Measurements from ENCODE around the gene LCT. TPM values are rescaled to one million over a fixed set of nuclear protein-coding genes. Genes with fewer than 3 reads are reported as not detected.

Gene LCT
- total RNA-seq, 3 donors from 2014 or later = 0.05 to 0.21 (median 0.10) TPM

DNA sequence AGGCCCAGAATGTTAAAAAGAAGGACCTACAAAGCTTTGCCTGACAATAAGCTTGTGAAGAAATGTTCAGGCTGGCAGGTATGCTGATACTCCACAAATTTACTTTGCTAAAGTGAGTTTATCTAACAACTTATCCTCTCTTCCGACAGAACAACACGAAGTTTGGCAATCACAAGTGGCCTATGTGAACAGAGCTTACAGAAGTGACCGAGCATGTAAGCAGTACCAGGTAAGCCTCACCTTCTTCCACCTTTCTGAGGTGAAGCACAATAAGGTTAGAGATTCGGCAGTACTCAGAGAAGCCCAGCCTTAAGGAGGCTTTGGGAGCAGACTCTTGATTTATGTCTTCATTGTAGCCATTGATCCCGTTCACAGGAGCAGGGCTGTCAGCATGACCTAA, 9.0 kb upstream of the LCT start:
- H3K4me1 Mint-ChIP-seq (ENCODE audit: low read depth) = no peaks in the 10 kb centered on the region
- no peaks in the 10 kb centered on the region for H3K9me3 Mint-ChIP-seq
- peaks cover 50% of the 10 kb centered on the region for H3K36me3 Mint-ChIP-seq (ENCODE audit: insufficient read depth)
- DNase-seq (no peak), ATAC-seq (no peak)
- no peaks in the 10 kb centered on the region for H3K27me3 Mint-ChIP-seq (ENCODE audit: low read depth)
- H3K4me3 Mint-ChIP-seq = no peak overlapping the region

DNA sequence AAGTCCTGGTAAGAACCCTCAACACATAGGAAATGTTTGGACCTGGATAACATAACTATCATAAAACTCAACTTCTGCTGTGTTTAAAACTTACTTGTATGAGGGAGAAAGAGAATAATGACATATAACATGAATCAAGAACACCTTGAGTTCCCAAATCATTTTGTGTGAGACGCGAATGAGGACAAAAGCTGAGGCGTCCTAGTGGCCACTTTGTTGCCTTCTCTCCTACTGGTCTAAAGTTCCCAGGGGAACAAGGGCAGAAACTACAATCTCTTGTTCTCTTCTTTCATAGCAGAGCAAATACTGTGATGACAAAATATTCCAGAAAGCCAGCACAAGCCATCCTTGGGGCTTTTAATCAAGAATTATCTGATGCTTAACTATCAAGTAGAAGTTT, 8.3 kb upstream of the LCT start:
- peaks cover 4% of the 10 kb centered on the region for H3K4me1 Mint-ChIP-seq (ENCODE audit: low read depth)
- no peaks in the 10 kb centered on the region for H3K9me3 Mint-ChIP-seq
- no peaks in the 10 kb centered on the region for H3K27me3 Mint-ChIP-seq (ENCODE audit: low read depth)
- no peak overlapping the region for H3K4me3 Mint-ChIP-seq
- H3K36me3 Mint-ChIP-seq (ENCODE audit: insufficient read depth) = peaks cover 45% of the 10 kb centered on the region
- DNase-seq (no peak), ATAC-seq (no peak)

DNA sequence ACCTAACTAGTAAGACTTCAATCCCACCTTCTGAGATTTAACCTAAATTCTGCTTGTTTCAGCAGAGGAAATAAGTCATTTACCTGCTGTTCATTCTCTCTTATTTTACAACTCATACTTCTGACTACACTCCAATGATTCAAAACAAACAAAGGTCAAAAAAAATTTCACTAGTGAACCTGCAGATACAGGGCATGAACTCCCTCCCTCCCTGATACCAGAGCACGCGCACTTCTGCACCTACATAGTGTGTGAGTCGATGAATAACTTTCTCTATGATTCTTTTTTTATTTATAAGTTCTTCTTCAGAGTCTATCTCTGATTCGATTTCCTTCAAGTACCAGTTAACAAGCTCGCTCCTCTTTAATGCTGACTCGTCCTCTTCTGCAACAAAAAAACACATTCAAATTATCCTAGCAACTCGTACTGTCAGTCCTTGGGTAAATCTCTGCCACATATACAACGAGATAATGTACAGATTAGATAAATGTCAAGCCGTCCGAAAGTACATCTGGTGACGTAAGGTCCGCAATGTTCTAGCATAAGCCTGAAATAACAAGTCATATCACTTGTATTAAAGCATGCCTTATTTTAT, 7.4 kb upstream of the LCT start:
- DNase-seq (no peak), ATAC-seq (no peak)
- Mint-ChIP-seq H3K9me3 (no peaks in the 10 kb centered on the region), H3K4me3 (no peak overlapping the region), H3K4me1 (ENCODE audit: low read depth) (peaks cover 6% of the 10 kb centered on the region), H3K27me3 (ENCODE audit: low read depth) (no peaks in the 10 kb centered on the region), H3K36me3 (ENCODE audit: insufficient read depth) (peaks cover 43% of the 10 kb centered on the region)

DNA sequence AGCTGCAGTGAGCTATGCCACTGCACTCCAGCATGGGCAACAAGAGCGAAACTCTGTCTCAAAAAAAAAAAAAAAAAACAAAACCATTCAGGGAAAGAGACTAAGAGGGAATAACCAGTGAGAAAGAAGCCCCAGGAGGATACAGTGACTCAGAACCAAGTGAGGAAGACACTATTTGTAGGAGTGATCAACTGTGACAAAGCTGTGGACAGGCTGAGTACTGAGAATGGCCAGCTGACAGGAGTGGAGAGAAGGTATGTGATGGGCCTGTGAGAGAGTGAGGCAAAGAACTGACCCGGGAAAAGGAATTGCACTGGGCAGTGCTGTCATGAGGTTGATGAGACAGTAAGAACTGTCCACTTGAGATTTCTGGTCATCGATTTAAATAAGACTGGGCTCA, 6.7 kb upstream of the LCT start:
- Mint-ChIP-seq H3K36me3 (ENCODE audit: insufficient read depth) (peaks cover 39% of the 10 kb centered on the region), H3K4me1 (ENCODE audit: low read depth) (peaks cover 6% of the 10 kb centered on the region), H3K4me3 (no peak overlapping the region), H3K27me3 (ENCODE audit: low read depth) (no peaks in the 10 kb centered on the region), H3K9me3 (no peaks in the 10 kb centered on the region)
- no peak for ATAC-seq
- DNase-seq = no peak

DNA sequence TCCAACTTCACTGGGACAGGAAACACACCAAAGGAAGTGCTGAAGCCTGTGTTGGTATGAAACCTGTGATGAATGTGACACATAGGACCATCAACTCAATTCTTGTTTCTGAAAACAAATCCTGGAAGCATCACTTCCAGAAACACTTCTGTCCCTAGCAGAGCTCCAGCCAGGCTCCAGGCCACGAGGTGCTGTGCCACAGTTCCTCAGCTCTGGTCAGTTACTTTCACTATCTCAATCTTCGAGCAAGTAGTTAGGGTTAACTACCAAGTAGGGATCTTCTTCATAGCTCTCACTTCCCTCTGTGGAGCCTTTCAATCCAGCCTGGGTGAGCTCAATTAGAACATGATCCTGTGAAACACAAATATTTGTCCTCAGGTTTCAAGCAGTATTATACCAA, 3.6 kb upstream of the LCT start:
- H3K4me1 Mint-ChIP-seq (ENCODE audit: low read depth) = peaks cover 7% of the 10 kb centered on the region
- H3K27me3 Mint-ChIP-seq (ENCODE audit: low read depth) = no peaks in the 10 kb centered on the region
- peaks cover 28% of the 10 kb centered on the region for H3K36me3 Mint-ChIP-seq (ENCODE audit: insufficient read depth)
- DNase-seq = no peak
- ATAC-seq = no peak
- H3K9me3 Mint-ChIP-seq = no peaks in the 10 kb centered on the region
- no peak overlapping the region for H3K4me3 Mint-ChIP-seq

DNA sequence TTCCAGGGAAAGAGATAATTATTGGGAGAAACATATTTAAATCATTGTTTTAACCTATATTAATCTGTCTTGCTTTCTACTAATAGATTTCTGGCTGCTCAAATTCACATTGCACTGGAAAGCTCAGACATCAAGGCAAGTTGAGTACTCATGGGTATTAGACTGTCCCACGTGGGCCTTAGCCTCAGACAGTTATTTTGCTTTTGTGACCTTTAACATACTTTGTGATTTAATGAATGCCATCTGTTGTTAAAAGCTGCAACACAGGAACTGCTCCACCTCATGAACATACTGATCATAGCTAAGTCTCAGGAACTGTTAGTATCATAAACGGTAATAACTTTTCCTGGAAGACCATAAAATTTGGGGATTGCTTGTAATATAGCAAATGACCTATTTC, 2.7 kb upstream of the LCT start:
- Mint-ChIP-seq H3K36me3 (ENCODE audit: insufficient read depth) (peaks cover 28% of the 10 kb centered on the region), H3K4me3 (no peak overlapping the region), H3K4me1 (ENCODE audit: low read depth) (peaks cover 7% of the 10 kb centered on the region), H3K27me3 (ENCODE audit: low read depth) (no peaks in the 10 kb centered on the region), H3K9me3 (no peaks in the 10 kb centered on the region)
- ATAC-seq = no peak
- DNase-seq = no peak

DNA sequence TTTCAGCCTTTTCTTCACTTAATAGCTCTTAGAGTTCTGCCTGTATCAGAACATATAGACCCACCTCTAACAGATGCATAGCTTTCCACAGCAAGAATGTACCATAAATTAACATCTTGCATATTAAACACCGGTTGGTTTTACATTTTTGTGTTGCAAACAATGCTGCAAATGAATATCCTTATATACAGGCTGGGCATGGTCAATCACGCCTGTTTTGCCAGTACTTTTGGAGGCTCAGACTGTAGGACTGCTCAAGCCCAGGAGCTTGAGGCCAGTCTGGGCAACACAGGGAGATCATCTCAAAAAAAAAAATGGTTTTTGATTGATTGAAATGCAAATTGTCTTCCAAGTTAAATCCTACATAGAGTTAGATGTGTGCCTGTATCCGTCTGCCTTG, 1.5 kb upstream of the LCT start:
- Mint-ChIP-seq H3K27me3 (ENCODE audit: low read depth) (no peaks in the 10 kb centered on the region), H3K4me3 (no peak overlapping the region), H3K9me3 (no peaks in the 10 kb centered on the region), H3K36me3 (ENCODE audit: insufficient read depth) (peaks cover 17% of the 10 kb centered on the region), H3K4me1 (ENCODE audit: low read depth) (peaks cover 7% of the 10 kb centered on the region)
- DNase-seq = no peak
- ATAC-seq = no peak

DNA sequence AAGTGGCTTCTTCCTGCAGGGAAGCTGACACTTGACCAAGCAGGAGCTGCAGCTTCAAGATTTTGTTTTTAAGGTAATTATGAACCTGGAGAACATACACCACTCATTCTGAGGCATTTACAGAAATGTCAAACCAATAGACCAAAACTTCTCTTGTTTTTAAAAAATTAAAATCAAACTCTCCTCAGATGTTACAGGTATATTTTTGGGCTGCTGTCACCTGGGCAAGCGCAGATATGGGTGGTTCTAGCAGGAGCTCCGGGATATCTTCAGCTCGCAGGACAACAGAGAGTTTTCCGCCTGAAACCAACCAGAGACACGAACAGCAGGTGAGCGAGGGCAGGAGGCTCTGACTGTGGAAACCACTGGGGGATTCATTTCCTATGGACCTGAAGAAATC, 4.1 kb downstream of the LCT start:
- H3K4me3 Mint-ChIP-seq = no peak overlapping the region
- peaks cover 3% of the 10 kb centered on the region for H3K36me3 Mint-ChIP-seq (ENCODE audit: insufficient read depth)
- H3K4me1 Mint-ChIP-seq (ENCODE audit: low read depth) = peaks cover 2% of the 10 kb centered on the region
- H3K27me3 Mint-ChIP-seq (ENCODE audit: low read depth) = no peaks in the 10 kb centered on the region
- ATAC-seq (no peak), DNase-seq (no peak)
- H3K9me3 Mint-ChIP-seq = no peaks in the 10 kb centered on the region

DNA sequence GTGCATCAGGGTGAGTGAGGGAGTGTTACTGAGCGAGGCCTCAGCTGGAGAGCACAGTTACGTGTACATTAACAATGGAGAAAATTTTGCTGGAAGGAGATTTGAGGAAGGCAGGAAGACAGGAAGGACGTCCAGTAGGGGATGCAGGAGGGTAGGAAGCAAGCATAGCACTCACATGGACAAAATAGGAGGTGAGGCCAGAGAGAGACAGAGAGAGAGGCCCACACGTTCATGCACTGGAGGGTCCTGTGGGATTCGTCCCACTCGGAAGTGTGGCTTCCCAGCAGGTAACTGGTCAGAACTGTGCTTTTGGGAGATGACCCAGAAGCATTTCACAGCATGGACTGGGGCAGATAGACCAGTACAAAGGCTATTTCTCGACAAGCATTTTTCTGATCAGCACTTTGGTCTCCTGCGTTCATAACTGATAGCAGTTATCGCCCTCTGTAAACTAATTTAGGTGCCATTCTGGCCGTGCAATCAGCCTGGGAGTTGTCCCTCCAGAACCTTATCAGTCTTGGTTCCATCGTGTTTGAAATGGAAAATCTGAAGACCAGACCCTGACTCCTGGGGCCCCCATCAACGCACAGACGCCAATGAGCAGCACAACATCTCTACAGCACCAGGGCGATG, 5.7 kb downstream of the LCT start:
- peaks cover 2% of the 10 kb centered on the region for H3K4me1 Mint-ChIP-seq (ENCODE audit: low read depth)

DNA sequence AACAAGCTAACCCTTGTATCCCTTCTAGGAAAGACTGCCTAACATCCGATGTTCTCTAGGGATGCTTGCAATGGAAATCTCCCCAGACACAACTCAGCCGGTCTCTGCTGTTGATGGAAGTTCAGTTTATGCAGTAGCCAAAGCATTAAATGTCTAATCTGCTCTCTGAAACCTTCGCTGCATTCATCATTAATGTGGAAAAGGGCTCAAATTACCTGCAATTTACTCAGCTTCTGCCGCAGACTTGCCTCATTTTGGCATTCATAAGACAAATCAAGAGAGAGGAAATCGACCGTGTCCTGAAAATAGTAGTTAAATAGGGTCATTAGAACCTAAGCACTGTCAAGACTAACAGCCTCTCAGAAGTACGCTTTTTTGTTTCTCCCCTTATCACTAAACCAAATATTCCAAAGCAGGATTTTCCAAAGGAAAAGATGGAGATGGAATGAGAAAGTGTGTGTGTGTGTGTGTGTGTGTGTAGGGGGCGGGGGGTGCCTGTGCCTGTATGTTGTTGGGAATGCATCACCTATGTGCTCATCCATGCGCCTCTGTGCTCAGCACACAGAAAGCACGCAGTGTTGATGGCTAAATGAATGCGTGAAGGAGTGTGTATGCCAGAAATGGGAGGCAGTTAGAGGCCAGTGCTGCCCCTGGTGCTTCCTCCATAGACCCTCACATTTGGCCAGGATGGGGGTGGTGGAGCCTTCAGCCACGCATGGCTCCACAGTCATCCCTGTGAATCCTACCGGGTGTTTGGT, 7.4 kb downstream of the LCT start:
- no peak for DNase-seq
- Mint-ChIP-seq H3K4me3 (no peak overlapping the region), H3K27me3 (ENCODE audit: low read depth) (no peaks in the 10 kb centered on the region)

More for the DNA sequence above, 5.7 kb downstream of the LCT start:
- Mint-ChIP-seq H3K4me3 (no peak overlapping the region), H3K9me3 (no peaks in the 10 kb centered on the region), H3K36me3 (ENCODE audit: insufficient read depth) (peaks cover 1% of the 10 kb centered on the region), H3K27me3 (ENCODE audit: low read depth) (no peaks in the 10 kb centered on the region)
- ATAC-seq (no peak), DNase-seq (no peak)

DNA sequence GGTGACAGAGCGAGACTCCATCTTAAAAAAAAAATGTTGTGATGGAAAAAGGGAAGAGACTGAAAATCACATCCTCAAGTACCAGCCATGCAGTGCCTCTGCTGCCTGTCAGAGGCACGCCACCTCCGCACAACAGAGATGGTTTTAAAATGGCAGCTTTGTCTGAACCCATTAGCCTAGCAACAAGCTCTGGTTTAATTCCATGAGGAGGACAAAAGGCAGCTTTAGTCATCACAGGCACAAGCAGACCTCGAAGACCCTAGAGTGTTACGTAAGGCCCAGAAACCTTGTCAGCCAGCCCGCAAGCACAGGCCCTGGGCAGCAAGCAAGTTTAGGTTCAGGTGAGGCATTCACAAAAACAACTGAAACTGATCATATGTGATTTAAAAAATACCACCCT, 10.4 kb downstream of the LCT start:
- H3K9me3 Mint-ChIP-seq = peaks cover 8% of the 10 kb centered on the region
- ATAC-seq (no peak), DNase-seq (no peak)
- H3K4me1 Mint-ChIP-seq (ENCODE audit: low read depth) = no peaks in the 10 kb centered on the region
- H3K27me3 Mint-ChIP-seq (ENCODE audit: low read depth) = no peaks in the 10 kb centered on the region
- no peaks in the 10 kb centered on the region for H3K36me3 Mint-ChIP-seq (ENCODE audit: insufficient read depth)
- H3K4me3 Mint-ChIP-seq = no peak overlapping the region

More for the DNA sequence above, 7.4 kb downstream of the LCT start:
- H3K36me3 Mint-ChIP-seq (ENCODE audit: insufficient read depth) = no peaks in the 10 kb centered on the region
- H3K9me3 Mint-ChIP-seq = no peaks in the 10 kb centered on the region
- no peak for ATAC-seq
- no peaks in the 10 kb centered on the region for H3K4me1 Mint-ChIP-seq (ENCODE audit: low read depth)

DNA sequence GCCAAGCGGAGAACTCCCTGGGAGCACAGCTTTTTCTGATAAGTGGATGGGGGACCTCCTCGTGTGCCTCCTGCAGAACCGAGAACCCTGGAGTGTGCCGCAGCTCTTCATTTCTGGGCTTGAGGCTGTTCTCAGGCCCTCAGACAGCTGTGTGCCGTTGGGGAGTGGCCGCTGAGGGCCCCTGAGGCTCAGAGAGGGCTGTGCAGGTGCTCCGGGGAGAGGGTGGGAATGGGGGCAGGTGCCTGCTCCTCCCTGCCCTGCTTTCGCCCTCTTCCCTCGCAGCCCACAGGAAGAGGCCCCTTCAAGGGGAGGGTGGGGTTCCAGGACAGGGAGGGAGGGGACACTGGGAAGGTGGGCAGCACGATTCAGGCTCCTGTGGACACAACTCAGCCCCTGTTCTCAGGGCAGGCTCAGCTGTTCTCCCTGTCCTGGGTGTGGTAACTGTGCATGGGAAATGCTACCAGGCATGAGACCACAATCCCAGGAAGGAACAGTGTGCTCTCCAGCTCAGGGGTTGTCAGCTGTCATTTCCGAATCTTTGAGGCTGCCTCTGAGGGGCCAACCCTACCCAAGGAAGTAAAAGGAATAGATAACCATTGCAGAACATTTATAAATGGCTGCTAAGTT, 11.3 kb downstream of the LCT start:
- no peak for DNase-seq
- Mint-ChIP-seq H3K4me1 (ENCODE audit: low read depth) (peaks cover under 1% of the 10 kb centered on the region), H3K9me3 (peaks cover 8% of the 10 kb centered on the region), H3K4me3 (no peak overlapping the region), H3K36me3 (ENCODE audit: insufficient read depth) (no peaks in the 10 kb centered on the region), H3K27me3 (ENCODE audit: low read depth) (no peaks in the 10 kb centered on the region)
- no peak for ATAC-seq

DNA sequence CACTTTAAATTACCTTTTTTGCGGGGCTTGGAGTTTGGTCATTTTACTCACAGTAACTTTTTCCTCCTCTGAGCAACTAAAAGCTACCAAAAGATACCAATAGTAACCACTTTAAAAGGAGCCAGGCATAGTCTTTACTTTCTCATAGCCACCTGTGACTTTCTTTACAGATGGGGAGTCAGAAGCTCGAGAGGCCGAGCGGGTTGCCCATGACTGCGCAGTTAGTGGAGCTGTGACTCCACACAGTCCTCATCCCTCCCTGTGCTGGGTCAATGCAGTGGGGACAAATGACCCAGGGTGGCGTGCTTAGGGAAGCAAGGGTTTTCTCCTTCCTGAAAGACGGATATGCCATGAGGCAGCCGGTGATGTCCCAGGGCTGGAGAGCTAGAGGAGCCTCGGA, 11.9 kb downstream of the LCT start:
- DNase-seq (no peak), ATAC-seq (no peak)
- Mint-ChIP-seq H3K36me3 (ENCODE audit: insufficient read depth) (no peaks in the 10 kb centered on the region), H3K27me3 (ENCODE audit: low read depth) (no peaks in the 10 kb centered on the region), H3K9me3 (peaks cover 8% of the 10 kb centered on the region), H3K4me1 (ENCODE audit: low read depth) (peaks cover 6% of the 10 kb centered on the region), H3K4me3 (no peak overlapping the region)

DNA sequence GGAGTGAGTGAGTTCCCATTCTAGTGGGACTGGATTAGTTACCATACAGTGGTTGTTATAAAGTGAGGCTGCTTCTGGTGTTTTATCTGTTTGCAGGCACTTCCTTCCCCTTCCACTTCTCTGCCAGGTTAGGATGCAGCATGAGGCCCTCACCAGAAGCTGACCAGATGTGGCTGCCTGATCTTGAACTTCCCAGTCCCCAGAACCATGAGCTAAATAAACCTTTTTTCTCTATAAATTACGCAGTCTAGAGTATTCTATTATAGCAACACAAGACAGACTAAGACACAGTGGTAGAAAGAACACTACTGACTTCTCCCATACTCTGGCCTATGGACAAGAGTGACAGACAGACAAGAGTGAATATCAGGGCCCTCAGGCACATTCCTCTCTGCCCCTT, 14.1 kb downstream of the LCT start:
- no peaks in the 10 kb centered on the region for H3K27me3 Mint-ChIP-seq (ENCODE audit: low read depth)
- no peaks in the 10 kb centered on the region for H3K36me3 Mint-ChIP-seq (ENCODE audit: insufficient read depth)
- ATAC-seq (no peak), DNase-seq (no peak)
- H3K4me1 Mint-ChIP-seq (ENCODE audit: low read depth) = peaks cover 19% of the 10 kb centered on the region
- H3K4me3 Mint-ChIP-seq = no peak overlapping the region
- H3K9me3 Mint-ChIP-seq = peaks cover 8% of the 10 kb centered on the region

DNA sequence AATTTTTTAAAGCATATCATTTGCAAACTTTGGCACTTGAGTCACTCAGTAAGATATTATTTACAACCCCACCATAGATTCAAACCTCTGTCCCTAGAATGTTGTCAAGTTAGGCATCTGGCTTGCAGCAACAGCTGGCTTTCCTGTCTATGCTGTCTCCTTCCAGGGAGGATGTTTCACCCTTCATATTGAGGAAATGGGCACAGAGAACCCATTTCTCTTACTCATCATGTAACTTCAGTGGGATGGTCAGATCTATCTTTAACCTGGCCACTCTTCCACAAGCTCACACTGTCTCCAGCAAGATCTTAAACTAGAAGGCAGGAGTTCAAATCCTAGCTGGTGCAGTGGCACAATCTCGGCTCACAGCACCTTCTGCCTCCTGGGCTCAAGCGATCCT, 15.8 kb downstream of the LCT start:
- ATAC-seq = no peak
- peaks cover 8% of the 10 kb centered on the region for H3K9me3 Mint-ChIP-seq
- H3K4me1 Mint-ChIP-seq (ENCODE audit: low read depth) = peaks cover 19% of the 10 kb centered on the region

More for the DNA sequence above, 15.8 kb downstream of the LCT start:
- Mint-ChIP-seq H3K4me3 (no peak overlapping the region), H3K27me3 (ENCODE audit: low read depth) (no peaks in the 10 kb centered on the region), H3K36me3 (ENCODE audit: insufficient read depth) (no peaks in the 10 kb centered on the region)
- no peak for DNase-seq
